AG09319 (cell line): ENCODE results near the gene APOBEC3A.

ENCODE experiments used
- DNase-seq: peaks from one replicate; pipeline ENCODE4 v3.0.0-alpha.2; 2010; ENCODE audit warnings: low read depth; ENCODE audit errors: extremely low read depth
- TF ChIP-seq, protein P1 (sequence below): IDR thresholded peaks from 2 replicates; pipeline ENCODE4 v1.5.1; 2011; ENCODE audit warnings: low read depth, mild to moderate bottlenecking, inconsistent platforms, low read length, moderate library complexity

The APOBEC3A gene

DNA sequence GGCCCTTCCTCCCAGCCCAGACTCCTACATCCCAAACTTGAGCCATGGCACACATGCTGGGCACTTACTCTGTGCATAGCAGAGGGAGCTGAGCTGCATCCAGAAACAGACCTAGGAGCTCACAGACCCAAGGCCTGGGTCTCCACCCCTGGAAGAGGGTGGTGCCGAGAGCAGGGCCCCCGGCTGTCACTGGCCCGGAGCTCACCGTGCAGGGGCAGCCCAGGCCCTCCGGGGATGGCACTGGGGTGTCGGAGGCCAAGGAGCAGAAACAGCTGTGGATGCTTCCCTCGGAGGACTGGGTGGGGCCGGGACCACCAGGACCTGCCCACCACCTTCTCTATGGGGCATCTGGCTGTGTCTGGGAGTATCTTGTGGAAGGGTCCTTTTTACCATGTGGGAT lies 4.3 kb upstream of the APOBEC3A start:
- DNase-seq: no peak
- TF ChIP-seq, protein P1, sequence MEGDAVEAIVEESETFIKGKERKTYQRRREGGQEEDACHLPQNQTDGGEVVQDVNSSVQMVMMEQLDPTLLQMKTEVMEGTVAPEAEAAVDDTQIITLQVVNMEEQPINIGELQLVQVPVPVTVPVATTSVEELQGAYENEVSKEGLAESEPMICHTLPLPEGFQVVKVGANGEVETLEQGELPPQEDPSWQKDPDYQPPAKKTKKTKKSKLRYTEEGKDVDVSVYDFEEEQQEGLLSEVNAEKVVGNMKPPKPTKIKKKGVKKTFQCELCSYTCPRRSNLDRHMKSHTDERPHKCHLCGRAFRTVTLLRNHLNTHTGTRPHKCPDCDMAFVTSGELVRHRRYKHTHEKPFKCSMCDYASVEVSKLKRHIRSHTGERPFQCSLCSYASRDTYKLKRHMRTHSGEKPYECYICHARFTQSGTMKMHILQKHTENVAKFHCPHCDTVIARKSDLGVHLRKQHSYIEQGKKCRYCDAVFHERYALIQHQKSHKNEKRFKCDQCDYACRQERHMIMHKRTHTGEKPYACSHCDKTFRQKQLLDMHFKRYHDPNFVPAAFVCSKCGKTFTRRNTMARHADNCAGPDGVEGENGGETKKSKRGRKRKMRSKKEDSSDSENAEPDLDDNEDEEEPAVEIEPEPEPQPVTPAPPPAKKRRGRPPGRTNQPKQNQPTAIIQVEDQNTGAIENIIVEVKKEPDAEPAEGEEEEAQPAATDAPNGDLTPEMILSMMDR: no peak

DNA sequence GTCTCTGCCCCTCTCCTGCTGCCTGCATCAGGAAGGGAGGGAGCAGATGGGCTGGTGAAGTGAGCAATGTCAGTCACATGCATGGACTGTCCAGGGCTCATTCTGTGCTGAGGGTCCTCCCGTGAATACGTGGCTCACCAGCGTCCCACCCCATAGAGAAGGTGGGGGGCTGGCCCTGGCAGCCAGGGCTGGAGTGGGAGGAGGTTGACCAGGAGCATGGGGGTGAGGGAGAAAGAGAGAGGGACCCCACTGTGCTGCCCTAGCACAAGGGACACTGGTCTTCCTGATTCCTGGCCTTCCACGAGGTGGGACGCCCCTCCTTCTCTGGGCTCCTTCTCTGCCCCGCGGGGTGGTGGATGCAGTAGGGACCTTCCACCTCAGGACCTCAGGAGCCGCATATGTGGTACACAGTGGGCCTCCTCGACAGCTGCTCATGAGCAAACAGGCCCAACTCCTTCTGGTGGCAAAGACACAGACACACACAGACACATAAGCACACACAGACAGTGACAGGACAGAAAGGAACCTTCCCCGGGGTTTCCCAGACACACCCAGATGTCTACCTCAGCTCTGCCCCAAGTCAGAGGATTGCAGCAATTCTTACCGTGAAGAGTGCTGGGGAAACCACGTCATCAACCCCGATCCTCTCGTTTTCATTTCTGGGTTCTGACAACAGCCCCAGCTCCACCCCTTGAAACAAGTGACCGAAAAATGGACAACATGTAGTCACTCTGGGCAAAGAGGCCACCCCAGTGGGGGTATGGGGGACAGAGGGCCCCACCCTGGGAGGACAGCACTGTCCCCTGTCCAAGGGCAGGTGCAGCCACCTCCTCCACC lies 3.6 kb upstream of the APOBEC3A start:
- DNase-seq: no peak
- TF ChIP-seq, protein P1: no peak

DNA sequence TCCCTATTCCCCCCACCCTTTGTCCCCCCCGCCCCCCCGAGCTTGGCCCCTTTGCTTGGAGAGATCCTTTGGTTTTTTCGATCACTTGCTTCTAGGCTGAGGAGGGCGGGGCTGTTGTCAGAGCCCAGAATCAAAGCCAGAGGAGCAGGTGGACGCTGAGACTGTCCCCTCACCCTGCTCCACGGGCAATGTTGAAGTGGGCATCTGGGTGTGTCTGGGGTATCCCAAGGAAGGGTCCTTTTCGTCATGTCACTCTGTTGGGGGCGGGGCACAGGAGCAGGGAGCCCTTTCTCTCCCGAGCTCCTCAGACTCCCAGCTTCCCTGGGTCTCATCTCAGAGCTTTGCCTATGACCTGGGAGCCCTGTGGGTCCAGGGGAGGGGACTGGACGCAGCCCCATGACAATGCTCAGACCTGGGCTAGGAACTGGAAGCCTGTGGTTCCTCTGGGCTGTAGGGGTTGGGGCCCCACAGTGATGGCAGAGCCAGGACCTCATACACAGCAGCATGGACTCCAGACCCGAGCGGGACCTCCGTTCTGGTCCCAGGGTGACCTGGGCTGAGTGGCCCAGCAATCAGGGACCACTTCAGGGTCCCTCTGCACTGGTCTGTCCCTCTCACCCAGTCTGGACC lies 2.9 kb upstream of the APOBEC3A start:
- no peak for DNase-seq
- TF ChIP-seq, protein P1: no peak

DNA sequence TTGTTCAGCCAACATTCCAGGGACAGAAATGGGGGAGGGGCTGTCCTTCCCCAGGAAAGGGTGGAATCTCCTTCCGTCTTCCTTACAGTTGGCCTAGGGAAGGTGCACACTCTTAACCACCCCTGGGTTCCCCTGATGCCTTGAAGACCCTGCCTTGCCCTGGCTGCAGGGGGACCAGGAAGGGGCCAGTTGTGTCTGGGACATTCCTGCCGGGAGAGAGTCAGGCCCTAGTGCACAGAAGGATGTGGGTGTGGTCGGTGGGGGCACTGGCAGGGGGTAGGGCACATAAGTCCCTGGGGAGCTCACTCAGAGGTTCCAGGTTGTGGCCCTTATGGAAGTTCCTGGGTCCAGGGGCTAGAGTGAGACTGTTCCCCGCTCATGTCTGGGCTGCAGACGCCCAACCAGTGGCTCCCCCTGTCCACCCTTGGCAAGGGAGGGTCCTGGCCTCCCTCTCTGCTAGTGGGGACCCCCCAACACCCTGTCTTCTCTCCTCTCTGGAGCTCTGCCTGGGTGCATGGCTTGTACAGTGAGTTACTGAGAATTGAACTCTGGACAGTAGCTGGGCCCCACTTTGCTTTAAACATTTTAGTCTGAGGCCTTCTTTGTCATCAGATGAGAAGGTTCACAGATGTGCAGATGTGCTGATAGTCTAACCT lies 2.0 kb upstream of the APOBEC3A start:
- DNase-seq: no peak
- TF ChIP-seq, protein P1: no peak

DNA sequence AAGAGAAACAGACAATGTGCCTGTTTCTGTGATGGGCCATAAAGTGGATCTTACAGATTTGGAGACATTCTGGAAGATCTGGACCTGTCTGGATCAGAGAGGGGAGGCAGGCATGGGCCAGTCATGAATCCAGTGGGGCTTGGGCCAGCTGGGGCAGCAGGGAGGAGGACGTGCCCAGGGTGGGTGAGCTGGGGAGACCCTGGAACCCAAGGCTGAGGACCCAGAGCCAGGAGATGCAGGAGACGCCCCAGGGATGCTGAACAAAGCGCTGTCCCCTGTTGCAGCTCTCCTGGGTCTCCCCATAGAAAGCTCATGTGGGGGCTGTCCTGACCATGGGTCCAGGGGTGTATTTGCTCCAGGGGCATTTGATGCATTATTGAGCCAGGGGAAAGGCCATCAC lies 1.5 kb upstream of the APOBEC3A start:
- TF ChIP-seq, protein P1: no peak
- no peak for DNase-seq

DNA sequence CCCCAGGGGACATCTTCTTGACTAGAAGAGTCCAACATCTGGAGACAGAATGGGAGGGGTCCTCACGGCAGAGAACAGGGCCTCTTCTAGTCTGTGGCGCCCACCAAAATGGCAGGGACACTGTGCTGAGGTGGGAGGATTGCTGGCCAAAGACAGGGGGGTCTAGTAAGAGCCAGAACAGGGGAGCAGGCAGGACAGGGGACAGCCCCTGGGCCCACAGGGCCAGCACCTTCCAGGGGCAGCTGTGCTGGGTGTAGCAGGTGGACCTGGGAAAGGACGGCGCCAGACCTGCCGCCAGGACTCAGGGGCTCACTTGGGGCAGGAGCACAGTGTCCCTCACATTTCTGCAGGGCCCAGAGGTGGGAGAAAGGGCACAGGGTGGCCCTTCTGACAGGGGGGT lies 858 bp upstream of the APOBEC3A start:
- TF ChIP-seq, protein P1: no peak
- no peak for DNase-seq
